Measurements from ENCODE around the gene SMYD5. TPM values are rescaled to one million over a fixed set of nuclear protein-coding genes. Genes with fewer than 3 reads are reported as not detected.
A peak's percentile ranks its signal among the peaks of the same experiment; 100 is the strongest.

The SMYD5 gene
- total and polyA plus RNA-seq, 9 of the 15 experiments (the other 6 are each of a cell fraction or from before 2014, with no cell fraction given) = 11.4 to 56.8 (median 32.0) TPM

- Histone ChIP-seq H4K20me1 (replicated peaks; ENCODE audit: control insufficient read depth, insufficient read depth, low read length) (no peaks in the 10 kb centered on the region), H3K36me3 (ENCODE audit: control insufficient read depth, insufficient read depth, low read length) (no peaks in the 10 kb centered on the region), H3K4me1 (replicated peaks in 1 of 2; ENCODE audit: control insufficient read depth in 2 of 2, insufficient read depth in 2 of 2, low read length in 2 of 2) (no peaks in the 10 kb centered on the region), H3K4me3 (no peak overlapping the region), H2AFZ (ENCODE audit: low read depth, low read length) (no peak overlapping the region), H3K9me1 (ENCODE audit: control insufficient read depth, insufficient read depth, low read length) (no peaks in the 10 kb centered on the region), H3K4me2 (ENCODE audit: insufficient read depth, low read length) (no peak overlapping the region), H3K9ac (ENCODE audit: insufficient read depth in 1 of 2, low read depth in 2 of 2, low read length in 2 of 2) (no peak overlapping the region), H3K27ac (ENCODE audit: extremely low read depth, low read depth, low read length) (no peak overlapping the region), H3K79me2 (ENCODE audit: control insufficient read depth, insufficient read depth, low read length) (no peaks in the 10 kb centered on the region), H3K27me3 (ENCODE audit: control insufficient read depth in 2 of 2, insufficient read depth in 2 of 2, low read length in 2 of 2) (peaks cover 25 to 32% of the 10 kb centered on the region in 2 experiments), H3K9me3 (replicated peaks; ENCODE audit: control insufficient read depth, insufficient read depth, low read depth, low read length) (no peaks in the 10 kb centered on the region)
- in situ Hi-C loops (cut with MboI) = no loop called here
- DNase-seq (ENCODE audit: extremely low read depth in 1 of 4, low spot score in 3 of 4) (no peak), ATAC-seq (no peak), FAIRE-seq (no peak)
- TF ChIP-seq SNIP1 (IDR thresholded peaks at IDR 0.05; ENCODE audit: low read depth) (no peak), SPI1 (IDR thresholded peaks at IDR 0.05; ENCODE audit: borderline replicate concordance, low read depth, low read length) (peak; percentile 96), ZNF354B (CRISPR knock-in tag; IDR thresholded peaks at IDR 0.05) (no peak)
- WGBS (ENCODE audit: insufficient coverage, low coverage, missing lambda C conversion rate) = 0% methylated on average over 2 of the region's 2 CpGs
- POLR2A ChIA-PET = interaction anchor here (0.5 to 1.0 kb wide), 2 partner anchors 24 to 181 kb away, joined by 3 to 4 read pairs; no protein-coding TSS in a partner anchor
- CTCF ChIA-PET (ENCODE audit: low intra/inter-chr PET ratio) = interaction anchor here (0.8 kb wide), 1 partner anchor 10 kb away, joined by 3 read pairs; no protein-coding TSS in a partner anchor
- intact Hi-C loops (cut with micrococcal nuclease) = no loop called here
- BruUV-seq (replicated peaks) = no TSS peak
Measured at GRCh38 chr2:73187549-73187948, 26.5 kb upstream of the SMYD5 start.

- CTCF ChIA-PET (ENCODE audit: low intra/inter-chr PET ratio) = no interaction called here
- no peak overlapping the region for H2AFZ ChIP-seq (ENCODE audit: low read depth, low read length)
- no peaks in the 10 kb centered on the region for H3K36me3 ChIP-seq (ENCODE audit: control insufficient read depth, insufficient read depth, low read length)
- H3K9me3 ChIP-seq (replicated peaks; ENCODE audit: control insufficient read depth, insufficient read depth, low read depth, low read length) = no peaks in the 10 kb centered on the region
- no peaks in the 10 kb centered on the region for H4K20me1 ChIP-seq (replicated peaks; ENCODE audit: control insufficient read depth, insufficient read depth, low read length)
- H3K79me2 ChIP-seq (ENCODE audit: control insufficient read depth, insufficient read depth, low read length) = no peaks in the 10 kb centered on the region
- POLR2A ChIA-PET = no interaction called here
- H3K27me3 ChIP-seq (ENCODE audit: control insufficient read depth in 2 of 2, insufficient read depth in 2 of 2, low read length in 2 of 2) = peaks cover 12 to 29% of the 10 kb centered on the region in 2 experiments; a peak in 4 of 5 replicates
- no peak overlapping the region for H3K9ac ChIP-seq (ENCODE audit: insufficient read depth in 1 of 2, low read depth in 2 of 2, low read length in 2 of 2)
- no TSS peak for BruUV-seq (replicated peaks)
- in situ Hi-C loops (cut with MboI) = no loop called here
- DNase-seq (ENCODE audit: extremely low read depth in 1 of 4, low spot score in 3 of 4) = no peak
- ATAC-seq = no peak
- H3K4me2 ChIP-seq (ENCODE audit: insufficient read depth, low read length) = no peak overlapping the region
- H3K27ac ChIP-seq (ENCODE audit: extremely low read depth, low read depth, low read length) = no peak overlapping the region
- H3K4me1 ChIP-seq (replicated peaks in 1 of 2; ENCODE audit: control insufficient read depth in 2 of 2, insufficient read depth in 2 of 2, low read length in 2 of 2) = peaks cover 0 to 6% of the 10 kb centered on the region in 2 experiments; a peak in 2 of 5 replicates
- no peak overlapping the region for H3K4me3 ChIP-seq
- no peaks in the 10 kb centered on the region for H3K9me1 ChIP-seq (ENCODE audit: control insufficient read depth, insufficient read depth, low read length)
- intact Hi-C loops (cut with micrococcal nuclease) = no loop called here
- no peak for FAIRE-seq
- no peak for TF ChIP-seq ZNF407 (IDR thresholded peaks at IDR 0.05; ENCODE audit: low read depth)
- no peak for TF ChIP-seq GABPB2 (CRISPR knock-in tag; conservative IDR thresholded peaks at IDR 0.05)
- no peak for TF ChIP-seq KLF1 (tag; IDR thresholded peaks at IDR 0.05)
- no peak for TF ChIP-seq FOSL1 (tag; conservative IDR thresholded peaks at IDR 0.05)
- TF ChIP-seq POLR2B (IDR thresholded peaks at IDR 0.05; ENCODE audit: low read depth, partially characterized antibody) = no peak
- no peak for TF ChIP-seq NR1H2 (CRISPR knock-in tag; IDR thresholded peaks at IDR 0.05)
- TF ChIP-seq HDAC3 (IDR thresholded peaks at IDR 0.05; ENCODE audit: borderline replicate concordance, partially characterized antibody) = no peak
Measured at GRCh38 chr2:73197579-73197978, 16.5 kb upstream of the SMYD5 start.

All from K562 (cell line).